ENCODE measurements around the gene PPP2R1A. TPM values are rescaled to one million over a fixed set of nuclear protein-coding genes. Genes with fewer than 3 reads are reported as not detected.

PPP2R1A gene
- total RNA-seq, 6 experiments from 2014 or later, result 59.4 to 93.0 (median 82.4) TPM

DNA sequence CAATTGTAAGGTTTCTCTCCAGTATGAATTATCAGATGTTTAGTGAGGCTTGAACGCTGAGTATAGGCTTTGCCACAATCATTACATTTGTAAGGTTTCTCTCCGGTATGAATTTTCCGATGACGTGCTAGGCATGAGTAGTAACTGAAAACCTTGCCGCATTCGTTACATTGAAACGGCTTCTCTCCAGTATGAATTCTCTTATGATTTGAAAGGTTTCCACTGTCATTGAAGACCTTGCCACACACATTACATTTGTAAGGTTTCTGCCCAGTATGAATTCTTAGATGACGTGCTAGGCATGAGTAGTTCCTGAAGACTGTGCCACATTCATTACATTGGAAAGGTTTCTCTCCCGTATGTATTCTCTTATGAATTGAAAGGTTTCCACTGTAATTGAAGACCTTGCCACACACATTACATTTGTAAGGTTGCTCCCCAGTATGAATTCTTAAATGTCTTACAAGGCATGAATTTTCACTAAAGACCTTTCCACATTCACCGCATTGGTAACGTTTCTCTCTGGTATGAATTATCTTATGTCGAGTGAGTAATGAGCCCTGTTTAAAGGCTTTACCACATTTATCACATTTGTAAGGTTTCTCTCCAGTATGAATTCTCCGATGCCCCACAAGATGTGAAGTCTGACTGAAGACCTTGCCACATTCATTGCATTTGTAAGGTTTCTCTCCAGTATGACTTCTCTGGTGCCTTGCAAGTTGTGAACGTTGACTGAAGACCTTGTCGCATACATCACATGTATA, 34.1 kb upstream of the PPP2R1A start:
- Histone ChIP-seq H3K27me3 (no peaks in the 10 kb centered on the region), H3K27ac (no peak overlapping the region), H3K36me3 (peaks cover 0 to 24% (median 8%) of the 10 kb centered on the region in 4 donors), H3K9me3 (peaks cover 0 to 60% (median 31%) of the 10 kb centered on the region in 4 donors), H3K4me3 (no peak overlapping the region), H3K4me1 (no peaks in the 10 kb centered on the region)
- TF ChIP-seq, protein P1, sequence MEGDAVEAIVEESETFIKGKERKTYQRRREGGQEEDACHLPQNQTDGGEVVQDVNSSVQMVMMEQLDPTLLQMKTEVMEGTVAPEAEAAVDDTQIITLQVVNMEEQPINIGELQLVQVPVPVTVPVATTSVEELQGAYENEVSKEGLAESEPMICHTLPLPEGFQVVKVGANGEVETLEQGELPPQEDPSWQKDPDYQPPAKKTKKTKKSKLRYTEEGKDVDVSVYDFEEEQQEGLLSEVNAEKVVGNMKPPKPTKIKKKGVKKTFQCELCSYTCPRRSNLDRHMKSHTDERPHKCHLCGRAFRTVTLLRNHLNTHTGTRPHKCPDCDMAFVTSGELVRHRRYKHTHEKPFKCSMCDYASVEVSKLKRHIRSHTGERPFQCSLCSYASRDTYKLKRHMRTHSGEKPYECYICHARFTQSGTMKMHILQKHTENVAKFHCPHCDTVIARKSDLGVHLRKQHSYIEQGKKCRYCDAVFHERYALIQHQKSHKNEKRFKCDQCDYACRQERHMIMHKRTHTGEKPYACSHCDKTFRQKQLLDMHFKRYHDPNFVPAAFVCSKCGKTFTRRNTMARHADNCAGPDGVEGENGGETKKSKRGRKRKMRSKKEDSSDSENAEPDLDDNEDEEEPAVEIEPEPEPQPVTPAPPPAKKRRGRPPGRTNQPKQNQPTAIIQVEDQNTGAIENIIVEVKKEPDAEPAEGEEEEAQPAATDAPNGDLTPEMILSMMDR (IDR thresholded peaks at IDR 0.05), result no peak
- TF ChIP-seq POLR2A (IDR thresholded peaks at IDR 0.05), result no peak
- ATAC-seq, result no peak
- intact Hi-C loops (cut with DNase I), result no loop called here
- 94% methylated on average over 15 of the region's 15 CpGs for WGBS (ENCODE audit: insufficient coverage, low coverage, low lambda C conversion rate, missing lambda C conversion rate)
- no peak for DNase-seq

GRCh38 chr19:52170304-52170703, 19.5 kb upstream of the PPP2R1A start:
- Histone ChIP-seq H3K9me3 (peaks cover 0 to 5% (median 0%) of the 10 kb centered on the region in 4 donors), H3K27ac (no peak overlapping the region), H3K4me1 (no peaks in the 10 kb centered on the region), H3K27me3 (no peaks in the 10 kb centered on the region), H3K4me3 (peak overlapping the region; percentile 80 to 87 (median 86)), H3K36me3 (peaks cover 0 to 9% (median 3%) of the 10 kb centered on the region in 4 donors)
- WGBS (ENCODE audit: insufficient coverage, low coverage, low lambda C conversion rate, missing lambda C conversion rate), result 2% methylated on average over 5 of the region's 5 CpGs
- ATAC-seq, result peak in 2 of 4 donors; percentile 11 to 20
- DNase-seq, result no peak
- TF ChIP-seq POLR2A (IDR thresholded peaks at IDR 0.05), result no peak
- TF ChIP-seq, protein P1 (IDR thresholded peaks at IDR 0.05), result no peak
- intact Hi-C loops (cut with DNase I), result no loop called here

- 0% methylated on average over 14 of the region's 22 CpGs for WGBS (ENCODE audit: insufficient coverage, low coverage, low lambda C conversion rate, missing lambda C conversion rate)
- Histone ChIP-seq H3K4me3 (peak overlapping the region; percentile 80 to 87 (median 86)), H3K36me3 (peaks cover 0 to 9% (median 3%) of the 10 kb centered on the region in 4 donors), H3K27ac (peak overlapping the region; percentile 59 to 72 (median 60)), H3K9me3 (peaks cover 0 to 5% (median 0%) of the 10 kb centered on the region in 4 donors), H3K4me1 (no peaks in the 10 kb centered on the region), H3K27me3 (no peaks in the 10 kb centered on the region)
- peak; percentile 48 to 70 (median 48) for DNase-seq
- intact Hi-C loops (cut with DNase I), result no loop called here
- ATAC-seq, result peak; percentile 42 to 57 (median 47)
- TF ChIP-seq, protein P1 (IDR thresholded peaks at IDR 0.05), result no peak
- TF ChIP-seq POLR2A (IDR thresholded peaks at IDR 0.05), result no peak
Measured at GRCh38 chr19:52170863-52171320, 19.0 kb upstream of the PPP2R1A start.

- TF ChIP-seq, protein P1 (IDR thresholded peaks at IDR 0.05), result no peak
- TF ChIP-seq POLR2A (IDR thresholded peaks at IDR 0.05), result no peak
- WGBS (ENCODE audit: insufficient coverage, low coverage, low lambda C conversion rate, missing lambda C conversion rate), result 7% methylated on average over 31 of the region's 37 CpGs
Measured at GRCh38 chr19:52171321-52172169, 18.3 kb upstream of the PPP2R1A start, which contains the start of gene ZNF836. Gene ZNF836 (minus strand): TSS chr19:52171621. CDS start chr19:52168072, 3,549 bp downstream.

More at GRCh38 chr19:52171321-52172169, 18.3 kb upstream of the PPP2R1A start, which contains the start of gene ZNF836:
- Histone ChIP-seq H3K27me3 (no peaks in the 10 kb centered on the region), H3K36me3 (peaks cover 0 to 9% (median 3%) of the 10 kb centered on the region in 4 donors), H3K9me3 (peaks cover 0 to 5% (median 0%) of the 10 kb centered on the region in 4 donors), H3K4me3 (peak within 1 kb of the TSS; percentile 80 to 87 (median 86)), H3K4me1 (no peaks in the 10 kb centered on the region), H3K27ac (peak within 1 kb of the TSS; percentile 59 to 72 (median 60))
- DNase-seq, result peak; percentile 89 to 92 (median 92)
- ATAC-seq, result peak; percentile 97 to 99 (median 99)
- intact Hi-C loops (cut with DNase I), result no loop called here
